Measurements from ENCODE around the gene FAM184B.
A peak's percentile ranks its signal among the peaks of the same experiment; 100 is the strongest.
"Not testable (repeated sequence)": the region's sequence is repeated elsewhere in the genome, so short reads cannot be mapped to it uniquely, and the experiment has no call there.

The FAM184B gene

GRCh38 chr4:17665346-17665745 is 116.1 kb downstream of the FAM184B start:
- no peaks in the 10 kb centered on the region for H3K79me2 ChIP-seq (ENCODE audit: insufficient read depth, low read length)
- no peak overlapping the region for H3K27ac ChIP-seq (ENCODE audit: low read depth, low read length, poor library complexity, severe bottlenecking)
- H2AFZ ChIP-seq (ENCODE audit: low read length): no peak overlapping the region
- no peaks in the 10 kb centered on the region for H3K9me2 ChIP-seq (ENCODE audit: low read depth, low read length)
- H3K27me3 ChIP-seq (ENCODE audit: insufficient read depth, low read length): no peaks in the 10 kb centered on the region
- H3K4me3 ChIP-seq (ENCODE audit: low read depth, low read length, poor library complexity, severe bottlenecking): no peak overlapping the region
- no peaks in the 10 kb centered on the region for H3K9me3 ChIP-seq (ENCODE audit: low read length)
- TF ChIP-seq CTCF (IDR thresholded peaks at IDR 0.05; ENCODE audit: low read length): no peak
- TF ChIP-seq EZH2 (IDR thresholded peaks at IDR 0.05; ENCODE audit: borderline replicate concordance, low read length): no peak
- H3K4me2 ChIP-seq (ENCODE audit: low read length): peak overlapping the region; percentile 16; the same call in 1 of the 2 replicates
- no peaks in the 10 kb centered on the region for H3F3A ChIP-seq (ENCODE audit: insufficient read depth, low read length)
- H3K9ac ChIP-seq (ENCODE audit: low read length): no peak overlapping the region
- no peaks in the 10 kb centered on the region for H3K36me3 ChIP-seq (ENCODE audit: insufficient read depth, low read length)
- H4K20me1 ChIP-seq (ENCODE audit: insufficient read depth, low read length): no peaks in the 10 kb centered on the region
- H3K4me1 ChIP-seq (ENCODE audit: insufficient read depth, low read length, severe bottlenecking): peaks cover 17% of the 10 kb centered on the region

DNA sequence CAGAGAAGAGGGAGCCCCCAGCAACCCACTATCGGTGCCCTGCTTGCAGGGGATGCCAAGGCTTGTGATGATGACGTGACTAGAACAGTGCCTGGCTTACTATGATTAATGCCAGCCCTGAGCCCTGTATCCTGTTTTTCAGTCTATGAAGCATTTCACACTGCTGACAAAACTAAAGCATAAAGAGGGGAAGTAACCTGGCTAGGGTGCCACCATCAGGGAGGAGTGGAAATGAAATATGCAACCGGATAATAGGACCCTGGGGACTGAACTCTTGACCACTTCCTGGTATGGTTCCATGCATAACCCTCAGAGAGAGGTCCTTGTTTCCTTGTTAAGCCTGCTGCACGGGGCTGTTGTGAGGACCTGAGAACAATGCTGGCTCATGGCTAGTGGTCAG is 116.7 kb downstream of the FAM184B start:
- Histone ChIP-seq H3K4me3 (ENCODE audit: low read depth, low read length, poor library complexity, severe bottlenecking) (no peak overlapping the region), H3K36me3 (ENCODE audit: insufficient read depth, low read length) (no peaks in the 10 kb centered on the region), H4K20me1 (ENCODE audit: insufficient read depth, low read length) (no peaks in the 10 kb centered on the region), H3K4me2 (ENCODE audit: low read length) (peak overlapping the region; percentile 16; the same call in 1 of the 2 replicates), H3K4me1 (ENCODE audit: insufficient read depth, low read length, severe bottlenecking) (peaks cover 17% of the 10 kb centered on the region), H3K9me3 (ENCODE audit: low read length) (no peaks in the 10 kb centered on the region), H3K9ac (ENCODE audit: low read length) (no peak overlapping the region), H3F3A (ENCODE audit: insufficient read depth, low read length) (no peaks in the 10 kb centered on the region), H3K27ac (ENCODE audit: low read depth, low read length, poor library complexity, severe bottlenecking) (no peak overlapping the region), H2AFZ (ENCODE audit: low read length) (no peak overlapping the region), H3K27me3 (ENCODE audit: insufficient read depth, low read length) (no peaks in the 10 kb centered on the region), H3K9me2 (ENCODE audit: low read depth, low read length) (no peaks in the 10 kb centered on the region), H3K79me2 (ENCODE audit: insufficient read depth, low read length) (no peaks in the 10 kb centered on the region)
- no peak for TF ChIP-seq EZH2 (IDR thresholded peaks at IDR 0.05; ENCODE audit: borderline replicate concordance, low read length)
- TF ChIP-seq CTCF (IDR thresholded peaks at IDR 0.05; ENCODE audit: low read length): no peak

DNA sequence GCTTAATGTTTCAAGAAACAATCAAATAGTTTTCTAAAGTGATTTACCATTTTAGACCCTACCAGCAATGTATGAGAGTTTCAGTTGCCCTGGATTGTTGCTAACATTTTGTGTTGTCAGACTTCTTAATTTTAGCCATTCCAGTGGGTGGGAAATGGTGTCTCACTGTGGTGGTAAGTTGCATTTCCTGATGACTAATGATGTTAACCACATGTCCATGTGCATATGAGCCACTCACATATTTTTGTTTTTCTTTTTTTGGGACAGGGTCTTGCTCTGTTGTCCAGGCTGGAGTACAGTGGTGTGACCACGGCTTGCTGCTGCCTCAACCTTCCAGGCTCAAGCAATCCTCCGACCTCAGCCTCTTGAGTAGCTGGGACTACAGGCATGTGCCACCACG is 118.7 kb downstream of the FAM184B start:
- TF ChIP-seq EZH2 (IDR thresholded peaks at IDR 0.05; ENCODE audit: borderline replicate concordance, low read length): no peak
- no peak for TF ChIP-seq CTCF (IDR thresholded peaks at IDR 0.05; ENCODE audit: low read length)
- H3K4me1 ChIP-seq (ENCODE audit: insufficient read depth, low read length, severe bottlenecking): peaks cover 17% of the 10 kb centered on the region

GRCh38 chr4:17659196-17659595 is 122.2 kb downstream of the FAM184B start:
- H3F3A ChIP-seq (ENCODE audit: insufficient read depth, low read length); H3K27ac ChIP-seq (ENCODE audit: low read depth, low read length, poor library complexity, severe bottlenecking); H3K36me3 ChIP-seq (ENCODE audit: insufficient read depth, low read length); H3K9me3 ChIP-seq (ENCODE audit: low read length); H3K4me2 ChIP-seq (ENCODE audit: low read length); H3K4me3 ChIP-seq (ENCODE audit: low read depth, low read length, poor library complexity, severe bottlenecking); H3K79me2 ChIP-seq (ENCODE audit: insufficient read depth, low read length); H2AFZ ChIP-seq (ENCODE audit: low read length); H3K27me3 ChIP-seq (ENCODE audit: insufficient read depth, low read length); H3K4me1 ChIP-seq (ENCODE audit: insufficient read depth, low read length, severe bottlenecking); H3K9me2 ChIP-seq (ENCODE audit: low read depth, low read length); H3K9ac ChIP-seq (ENCODE audit: low read length); H4K20me1 ChIP-seq (ENCODE audit: insufficient read depth, low read length): not testable (repeated sequence)

More for the DNA sequence above, 118.7 kb downstream of the FAM184B start:
- Histone ChIP-seq H3K9me2 (ENCODE audit: low read depth, low read length) (no peaks in the 10 kb centered on the region), H3K79me2 (ENCODE audit: insufficient read depth, low read length) (no peaks in the 10 kb centered on the region), H3K36me3 (ENCODE audit: insufficient read depth, low read length) (no peaks in the 10 kb centered on the region), H3F3A (ENCODE audit: insufficient read depth, low read length) (no peaks in the 10 kb centered on the region), H3K9me3 (ENCODE audit: low read length) (no peaks in the 10 kb centered on the region), H3K9ac (ENCODE audit: low read length) (no peak overlapping the region), H3K27me3 (ENCODE audit: insufficient read depth, low read length) (no peaks in the 10 kb centered on the region), H2AFZ (ENCODE audit: low read length) (no peak overlapping the region), H4K20me1 (ENCODE audit: insufficient read depth, low read length) (no peaks in the 10 kb centered on the region), H3K4me3 (ENCODE audit: low read depth, low read length, poor library complexity, severe bottlenecking) (no peak overlapping the region), H3K4me2 (ENCODE audit: low read length) (no peak overlapping the region), H3K27ac (ENCODE audit: low read depth, low read length, poor library complexity, severe bottlenecking) (no peak overlapping the region)
